HUES6 (cell line): ENCODE data around the gene CANX.

Source experiments
- H3K27ac ChIP-seq: 2 replicates; pipeline ENCODE4 v1.7.0; 2013; ENCODE audit warnings: low read depth, mild to moderate bottlenecking, low read length, inconsistent platforms
- H3K27me3 ChIP-seq: 2 replicates; pipeline ENCODE4 v1.6.1; 2013; ENCODE audit warnings: low read length; ENCODE audit not compliant: control insufficient read depth, insufficient read depth
- H3K36me3 ChIP-seq: 2 replicates; pipeline ENCODE4 v1.6.1; 2013; ENCODE audit warnings: low read length; ENCODE audit not compliant: control insufficient read depth, insufficient read depth
- H3K4me1 ChIP-seq: 2 replicates; pipeline ENCODE4 v1.6.1; 2013; ENCODE audit warnings: low read length; ENCODE audit not compliant: control insufficient read depth, insufficient read depth
- H3K4me3 ChIP-seq: 2 replicates; pipeline ENCODE4 v1.5.1; 2013; ENCODE audit warnings: low read depth, low read length
- H3K9ac ChIP-seq: one replicate; pipeline ENCODE4 v1.6.1; 2013; ENCODE audit warnings: mild to moderate bottlenecking, low read length
- H3K9me3 ChIP-seq: 2 replicates; pipeline ENCODE4 v1.6.1; 2013; ENCODE audit warnings: low read depth, low read length; ENCODE audit not compliant: control insufficient read depth, insufficient read depth

CANX gene

GRCh38 chr5:179759581-179760551 lies 61.1 kb downstream of the CANX start:
- Histone ChIP-seq H3K9me3 (no peaks in the 10 kb centered on the region), H3K27ac (no peak overlapping the region), H3K4me3 (no peak overlapping the region), H3K36me3 (no peaks in the 10 kb centered on the region), H3K9ac (no peak overlapping the region), H3K27me3 (no peaks in the 10 kb centered on the region), H3K4me1 (peaks cover 34% of the 10 kb centered on the region)

- H3K9me3 ChIP-seq = no peaks in the 10 kb centered on the region
- H3K36me3 ChIP-seq = peaks cover 22% of the 10 kb centered on the region
- H3K9ac ChIP-seq = peak overlapping the region; percentile 6
- no peaks in the 10 kb centered on the region for H3K27me3 ChIP-seq
- H3K27ac ChIP-seq = no peak overlapping the region
- peaks cover 49% of the 10 kb centered on the region for H3K4me1 ChIP-seq
- no peak overlapping the region for H3K4me3 ChIP-seq
Observed at GRCh38 chr5:179762079-179762780, 63.5 kb downstream of the CANX start.

- H3K4me1 ChIP-seq = peaks cover 49% of the 10 kb centered on the region
- no peak overlapping the region for H3K4me3 ChIP-seq
- no peak overlapping the region for H3K27ac ChIP-seq
- H3K9ac ChIP-seq = peak overlapping the region; percentile 6
- H3K27me3 ChIP-seq = no peaks in the 10 kb centered on the region
- H3K9me3 ChIP-seq = no peaks in the 10 kb centered on the region
- peaks cover 27% of the 10 kb centered on the region for H3K36me3 ChIP-seq
Observed at GRCh38 chr5:179762781-179763176, 64.0 kb downstream of the CANX start.

DNA sequence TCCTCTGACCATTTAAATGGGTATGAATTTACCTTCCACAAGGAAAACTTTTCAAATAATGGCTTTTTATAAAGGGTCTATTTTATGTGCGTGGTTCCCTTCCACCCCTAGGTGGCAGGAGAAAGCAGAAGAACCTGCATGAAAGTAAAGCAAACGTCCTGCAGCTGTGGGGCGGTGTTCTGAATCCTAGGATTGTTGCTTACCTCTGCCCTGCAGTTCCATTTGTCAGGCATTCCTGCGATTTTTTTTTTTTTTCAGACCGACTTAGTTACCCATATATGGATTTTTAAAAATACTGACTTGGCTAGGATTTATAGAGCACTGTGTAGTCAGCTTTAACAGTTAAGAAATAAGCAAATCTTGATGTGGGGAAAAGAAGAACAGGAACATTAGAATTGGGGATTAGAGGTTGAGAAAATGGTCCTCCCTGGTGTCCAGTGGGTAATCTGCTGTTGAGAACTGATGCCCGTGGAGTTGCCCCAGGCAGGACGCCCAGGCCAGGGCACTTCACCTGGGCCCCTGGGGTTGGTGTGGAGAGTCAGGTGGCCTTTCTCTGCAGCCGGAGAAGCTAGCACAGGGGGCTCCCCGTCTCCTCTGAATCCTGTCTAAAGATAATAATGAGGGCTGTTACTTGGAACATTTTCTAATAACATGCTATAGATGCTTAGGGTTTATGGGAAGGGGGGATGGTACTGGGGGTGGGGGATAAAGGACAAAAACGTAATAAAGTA lies 64.6 kb downstream of the CANX start:
- H3K4me1 ChIP-seq = peaks cover 49% of the 10 kb centered on the region
- no peaks in the 10 kb centered on the region for H3K9me3 ChIP-seq
- H3K9ac ChIP-seq = peak overlapping the region; percentile 31
- peaks cover 30% of the 10 kb centered on the region for H3K36me3 ChIP-seq
- H3K27ac ChIP-seq = no peak overlapping the region
- no peak overlapping the region for H3K4me3 ChIP-seq
- H3K27me3 ChIP-seq = no peaks in the 10 kb centered on the region

DNA sequence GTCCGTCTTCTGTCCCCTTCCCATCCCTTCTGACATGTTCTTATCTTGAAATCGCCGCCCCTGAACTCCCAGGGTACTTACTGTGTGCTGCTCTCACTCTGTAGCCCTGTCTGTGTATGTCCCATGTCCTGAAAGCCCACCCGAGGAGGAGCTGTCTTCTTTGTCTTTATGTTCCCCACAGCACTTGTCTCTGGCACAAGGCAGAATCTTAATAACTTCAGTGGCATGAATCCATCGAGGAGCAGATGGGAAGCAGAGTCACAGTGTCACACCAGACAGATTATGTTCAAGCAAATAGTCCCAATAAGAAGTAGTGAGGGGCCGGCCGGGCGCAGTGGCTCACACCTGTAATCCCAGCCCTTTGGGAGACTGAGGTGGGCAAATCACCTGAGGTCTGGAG lies 65.3 kb downstream of the CANX start:
- no peaks in the 10 kb centered on the region for H3K9me3 ChIP-seq
- peaks cover 49% of the 10 kb centered on the region for H3K4me1 ChIP-seq
- H3K36me3 ChIP-seq = peaks cover 36% of the 10 kb centered on the region
- H3K4me3 ChIP-seq = no peak overlapping the region
- no peak overlapping the region for H3K27ac ChIP-seq
- H3K9ac ChIP-seq = peak overlapping the region; percentile 15
- no peaks in the 10 kb centered on the region for H3K27me3 ChIP-seq

DNA sequence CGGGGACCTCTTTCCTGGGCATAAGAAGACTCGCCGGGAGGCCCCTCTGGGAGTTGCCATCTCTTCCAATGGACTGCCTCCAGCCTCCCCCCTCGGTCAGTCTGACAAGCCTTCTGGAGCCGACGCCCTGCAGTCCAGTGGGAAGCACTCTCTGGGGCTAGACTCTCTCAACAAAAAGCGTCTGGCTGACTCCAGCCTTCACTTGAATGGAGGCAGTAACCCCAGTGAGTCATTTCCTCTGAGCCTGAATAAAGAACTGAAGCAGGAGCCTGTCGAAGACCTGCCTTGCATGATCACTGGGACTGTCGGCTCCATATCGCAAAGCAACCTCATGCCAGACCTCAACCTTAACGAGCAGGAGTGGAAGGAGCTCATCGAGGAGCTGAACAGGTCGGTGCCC lies 66.6 kb downstream of the CANX start:
- H3K27ac ChIP-seq = peak overlapping the region; percentile 12; the same call in 1 of the 2 replicates
- H3K4me3 ChIP-seq = no peak overlapping the region
- peaks cover 49% of the 10 kb centered on the region for H3K36me3 ChIP-seq
- H3K4me1 ChIP-seq = peaks cover 43% of the 10 kb centered on the region
- no peaks in the 10 kb centered on the region for H3K9me3 ChIP-seq
- peak overlapping the region; percentile 38 for H3K9ac ChIP-seq
- H3K27me3 ChIP-seq = no peaks in the 10 kb centered on the region

DNA sequence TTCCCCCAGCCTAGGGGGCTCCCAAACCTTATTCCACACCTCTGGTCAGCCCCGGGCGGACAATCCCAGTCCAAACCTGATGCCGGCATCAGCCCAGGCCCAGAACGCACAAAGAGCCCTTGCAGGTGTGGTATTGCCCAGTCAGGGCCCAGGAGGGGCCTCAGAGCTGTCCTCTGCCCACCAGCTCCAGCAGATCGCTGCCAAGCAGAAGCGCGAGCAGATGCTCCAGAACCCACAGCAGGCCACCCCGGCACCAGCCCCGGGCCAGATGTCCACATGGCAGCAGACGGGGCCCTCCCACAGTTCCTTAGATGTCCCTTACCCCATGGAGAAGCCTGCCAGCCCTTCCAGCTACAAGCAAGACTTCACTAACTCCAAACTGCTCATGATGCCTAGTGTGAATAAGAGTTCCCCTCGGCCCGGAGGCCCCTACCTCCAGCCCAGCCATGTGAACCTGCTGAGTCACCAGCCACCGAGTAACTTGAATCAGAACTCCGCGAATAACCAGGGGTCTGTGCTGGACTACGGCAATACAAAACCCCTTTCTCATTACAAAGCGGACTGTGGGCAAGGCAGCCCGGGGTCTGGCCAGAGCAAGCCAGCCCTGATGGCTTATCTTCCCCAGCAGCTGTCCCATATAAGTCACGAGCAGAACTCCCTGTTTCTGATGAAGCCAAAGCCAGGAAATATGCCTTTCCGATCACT lies 67.4 kb downstream of the CANX start:
- peak overlapping the region; percentile 12 for H3K27ac ChIP-seq
- H3K4me1 ChIP-seq = peaks cover 43% of the 10 kb centered on the region
- H3K27me3 ChIP-seq = no peaks in the 10 kb centered on the region
- no peak overlapping the region for H3K4me3 ChIP-seq
- H3K9me3 ChIP-seq = no peaks in the 10 kb centered on the region
- H3K9ac ChIP-seq = peak overlapping the region; percentile 38
- H3K36me3 ChIP-seq = peaks cover 57% of the 10 kb centered on the region

GRCh38 chr5:179766726-179767455 lies 68.1 kb downstream of the CANX start:
- H3K36me3 ChIP-seq = peaks cover 64% of the 10 kb centered on the region
- H3K9ac ChIP-seq = peak overlapping the region; percentile 0
- H3K27ac ChIP-seq = peak overlapping the region; percentile 12; the same call in 1 of the 2 replicates

DNA sequence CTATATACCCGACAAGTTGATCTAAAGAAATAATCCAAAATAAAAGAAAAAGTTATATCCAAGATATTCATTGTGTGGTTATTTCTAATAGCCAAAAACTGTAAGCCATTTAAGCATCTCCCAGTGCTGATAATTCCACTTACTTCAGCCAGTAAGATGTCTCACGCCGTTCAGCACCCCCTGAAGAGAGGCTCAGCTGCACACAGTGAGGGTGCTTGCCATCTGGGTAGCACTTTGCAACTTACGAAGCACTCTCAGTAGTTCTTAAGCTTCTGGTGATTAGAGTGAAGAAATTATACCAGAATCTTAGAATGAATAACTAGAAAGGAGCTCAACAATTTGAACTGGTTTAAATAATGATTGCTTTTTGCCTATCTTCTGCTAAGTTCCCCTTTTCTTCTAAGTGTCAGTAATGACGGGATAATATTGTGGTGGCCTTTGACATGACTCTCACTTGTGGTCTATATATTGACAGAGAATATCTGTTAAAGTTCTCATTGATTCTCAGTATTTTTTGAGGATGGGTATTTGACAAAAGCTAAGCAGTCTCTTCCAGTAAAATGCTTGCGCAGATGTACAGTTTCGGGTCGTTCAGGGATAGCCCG lies 68.8 kb downstream of the CANX start:
- Histone ChIP-seq H3K36me3 (peaks cover 71% of the 10 kb centered on the region), H3K27ac (no peak overlapping the region), H3K9me3 (no peaks in the 10 kb centered on the region), H3K9ac (no peak overlapping the region), H3K4me1 (peaks cover 33% of the 10 kb centered on the region), H3K4me3 (no peak overlapping the region), H3K27me3 (no peaks in the 10 kb centered on the region)

More at GRCh38 chr5:179766726-179767455, 68.1 kb downstream of the CANX start:
- Histone ChIP-seq H3K4me1 (peaks cover 40% of the 10 kb centered on the region), H3K4me3 (no peak overlapping the region), H3K9me3 (no peaks in the 10 kb centered on the region), H3K27me3 (no peaks in the 10 kb centered on the region)
